ENCODE results near the gene GGT7. TPM values are rescaled to one million over a fixed set of nuclear protein-coding genes. Genes with fewer than 3 reads are reported as not detected.

Gene GGT7
- total and polyA plus RNA-seq, 9 of the 15 experiments (the other 6 are each of a cell fraction or from before 2014, with no cell fraction given), result 0.04 to 18.3 (median 5.9) TPM

- TF ChIP-seq ATF4 (CRISPR knock-in tag; IDR thresholded peaks at IDR 0.05) (no peak), CSDE1 (IDR thresholded peaks at IDR 0.05) (no peak), HCFC1 (IDR thresholded peaks at IDR 0.05; ENCODE audit: low read depth, low read length) (no peak), MGA (IDR thresholded peaks at IDR 0.05) (no peak), TEAD1 (CRISPR knock-in tag; IDR thresholded peaks at IDR 0.05) (no peak; a peak in 1 of 4 replicates), TSHZ1 (CRISPR knock-in tag; IDR thresholded peaks at IDR 0.05) (no peak), BCL6 (CRISPR knock-in tag; IDR thresholded peaks at IDR 0.05) (no peak), MCM7 (IDR thresholded peaks at IDR 0.05) (no peak), ZNF224 (CRISPR knock-in tag; IDR thresholded peaks at IDR 0.05) (no peak), MLX (CRISPR knock-in tag; conservative IDR thresholded peaks at IDR 0.05) (no peak)
Observed at GRCh38 chr20:34824806-34825529, 47.7 kb downstream of the GGT7 start (continued).
